ENCODE measurements around the gene MAPKBP1.

DNA sequence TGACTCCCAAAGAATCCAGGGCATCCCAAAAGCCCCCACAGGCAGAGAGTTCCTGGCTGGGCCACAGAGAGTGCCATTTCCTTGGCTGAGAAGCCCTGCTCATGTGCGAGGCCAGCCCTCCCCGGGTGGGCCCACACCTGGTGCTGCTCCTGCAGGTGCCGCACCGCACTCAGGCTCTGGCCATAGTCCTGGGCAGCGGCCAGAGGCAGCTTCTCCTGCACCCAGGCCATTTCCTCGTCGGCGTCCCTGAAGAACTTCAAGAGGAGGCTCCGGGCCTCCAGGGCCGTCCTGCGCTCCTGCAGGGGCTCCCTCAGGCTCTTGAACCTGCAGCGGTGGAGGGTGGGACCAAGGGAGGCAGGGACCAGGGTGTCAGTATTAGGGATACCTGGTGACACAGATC is 82.4 kb downstream of the MAPKBP1 start:
- TF ChIP-seq GATA3 (IDR thresholded peaks at IDR 0.05; ENCODE audit: low read depth, low read length) (no peak), GATA2 (IDR thresholded peaks at IDR 0.05; ENCODE audit: low read depth, low read length) (no peak)

Measured in SH-SY5Y (cell line).